Ovary (tissue), 9 donors: Measurements from ENCODE around the gene MTX2. TPM values are rescaled to one million over a fixed set of nuclear protein-coding genes. Genes with fewer than 3 reads are reported as not detected.

ENCODE experiments used
- DNase-seq, 5 donors: peaks; one replicate each; pipeline ENCODE4 v3.0.0-alpha.2; 2019 to 2020
- H3K27ac ChIP-seq, 2 donors: fragments of 200-600 bp; one replicate each; pipeline versions ENCODE4 v1.5.1 to v1.8.0; 2019 to 2022
- H3K27me3 ChIP-seq: fragments of 200-600 bp; one replicate; pipeline ENCODE4 v1.8.0; 2022
- H3K36me3 ChIP-seq: fragments of 200-600 bp; sonication (generic); one replicate; pipeline ENCODE4 v1.5.1; 2019
- H3K4me1 ChIP-seq: one replicate; pipeline ENCODE4 v1.8.1; 2013; ENCODE audit warnings: mild to moderate bottlenecking, moderate library complexity; ENCODE audit not compliant: insufficient read depth
- H3K4me3 ChIP-seq: fragments of 200-600 bp; sonication (generic); one replicate; pipeline ENCODE4 v1.5.1; 2017
- H3K9me3 ChIP-seq, 2 donors: fragments of 200-600 bp in 1 of 2; sonication (generic) in 1 of 2; one replicate each; pipeline versions ENCODE4 v1.5.1 to v1.8.1; 2013 to 2019; ENCODE audit warnings: mild to moderate bottlenecking in 1 of 2, moderate library complexity in 1 of 2
- CTCF ChIP-seq, 3 donors: fragments of 450-650 bp in 2 of 3; fragments of 200-600 bp in 1 of 3; IDR thresholded peaks; one replicate each; pipeline versions ENCODE4 v1.5.1 to v1.8.0; 2016 to 2022; ENCODE audit warnings: antibody characterized with exemption in 3 of 3, mild to moderate bottlenecking in 1 of 3
- EP300 ChIP-seq: sonication (generic); formaldehyde crosslinking; IDR thresholded peaks from one replicate; pipeline ENCODE4 v1.6.1; 2017; ENCODE audit warnings: antibody characterized with exemption
- POLR2A ChIP-seq: fragments of 450-650 bp; IDR thresholded peaks from one replicate; pipeline ENCODE4 v1.6.1; 2017; ENCODE audit warnings: antibody characterized with exemption, mild to moderate bottlenecking, moderate library complexity
- WGBS, 3 donors: extraction: QIAGEN DNeasy Blood & Tissue Kit in 1 of 3; methylation state at CpG; one replicate each; pipeline versions ENCODE4 v1.1.5 to v1.1.7; 2013 to 2017; 5-methylcytosine and 5-hydroxymethylcytosine counted together
- intact Hi-C, 4 donors: fragments of 100-400 bp; cut with DNase I; formaldehyde crosslinking; loops; one replicate each; pipeline versions ENCODE4 v1.11.0 to v1.15.1; 2022 to 2023
- polyA plus RNA-seq, 2 donors: library from polyadenylated mRNA; stranded (reverse); fragments of 200-250 nt in 1 of 2; fragments of 350-450 nt in 1 of 2; fragmentation: Illumina TruSeq in 1 of 2; extraction: RNeasy Lipid Tissue Mini Kit (QIAGEN cat#74804) in 1 of 2; gene quantifications; one replicate each; pipeline ENCODE4 v1.2.3, GENCODE V29; 2013 to 2014
- total RNA-seq, 7 donors: library from RNA; depleted of rRNA in 2 of 7; stranded (reverse); fragments of >200 nt in 2 of 7; fragmentation: NEBNext Ultra II Directional in 3 of 7; extraction: Animal tissue kit (Norgen Biotek cat#: 25700) in 3 of 7; gene quantifications; one replicate each; pipeline versions ENCODE4 v1.1.0 to v1.2.4, GENCODE V29; 2016 to 2023
- donor health status: DM: no; HTN: no; CAD: no; lungs with moderate emphysema.
- donor health status: DM: no; HTN: no; CAD: no.
- donor health status: Bipolar disorder and iron deficiency.
- donor health status: DM: yes; HTN: yes; CAD: no.
- donor health status: DM: no; HTN: no; CAD: no.
- donor health status: DM: yes; HTN: yes; CAD: no.

The MTX2 gene
- total and polyA plus RNA-seq, 9 donors = 15.2 to 36.8 (median 19.8) TPM

GRCh38 chr2:176383100-176383499 lies 113.9 kb downstream of the MTX2 start:
- Histone ChIP-seq H3K36me3 (no peaks in the 10 kb centered on the region), H3K27me3 (no peaks in the 10 kb centered on the region), H3K27ac (no peak overlapping the region), H3K4me3 (no peak overlapping the region), H3K9me3 (no peaks in the 10 kb centered on the region), H3K4me1 (no peaks in the 10 kb centered on the region)
- no peak for DNase-seq
- intact Hi-C loops = no loop called here
- no peak for TF ChIP-seq EP300
- no peak for TF ChIP-seq CTCF (IDR thresholded peaks at IDR 0.05)

DNA sequence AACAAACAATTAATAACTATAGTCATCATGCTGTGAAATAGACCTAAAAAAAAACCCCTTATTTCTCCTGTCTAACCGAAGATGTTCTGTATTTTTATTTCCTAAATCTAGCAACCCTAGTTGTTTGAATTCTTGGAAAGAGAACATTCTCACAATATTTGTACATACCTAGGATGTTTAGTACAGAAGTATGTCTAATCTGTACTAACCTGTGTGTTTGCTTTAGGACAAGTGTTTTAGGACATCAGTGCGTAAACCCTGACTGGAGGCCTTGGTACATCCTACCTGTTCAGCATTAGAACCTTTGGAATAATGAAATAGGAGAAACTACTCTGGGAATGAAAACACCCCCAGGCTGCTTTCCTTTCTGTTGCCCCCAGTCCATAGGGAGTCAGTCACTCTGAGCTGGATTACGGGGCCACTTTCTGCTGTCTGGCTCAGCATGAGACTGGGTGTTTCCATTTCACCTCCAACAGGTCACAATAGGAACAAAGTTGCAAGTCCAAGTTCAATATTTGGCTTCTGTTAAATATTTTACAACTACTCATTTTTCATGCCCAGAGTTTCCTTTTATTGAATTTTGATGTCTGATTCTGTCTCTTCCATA lies 114.7 kb downstream of the MTX2 start:
- Histone ChIP-seq H3K4me1 (no peaks in the 10 kb centered on the region), H3K4me3 (no peak overlapping the region), H3K36me3 (no peaks in the 10 kb centered on the region), H3K9me3 (no peaks in the 10 kb centered on the region), H3K27me3 (no peaks in the 10 kb centered on the region), H3K27ac (no peak overlapping the region)
- TF ChIP-seq POLR2A = no peak
- TF ChIP-seq CTCF (IDR thresholded peaks at IDR 0.05) = no peak
- no peak for TF ChIP-seq EP300
- no peak for DNase-seq
- intact Hi-C loops = no loop called here
- WGBS, 3 donors = 67 to 73% (median 68%) methylated on average over 3 of the region's 3 CpGs

GRCh38 chr2:176385219-176385759 lies 116.0 kb downstream of the MTX2 start:
- peaks cover 2% of the 10 kb centered on the region for H3K4me1 ChIP-seq
- H3K27me3 ChIP-seq = no peaks in the 10 kb centered on the region
- no peaks in the 10 kb centered on the region for H3K36me3 ChIP-seq
- H3K4me3 ChIP-seq = no peak overlapping the region
- no peak overlapping the region for H3K27ac ChIP-seq
- intact Hi-C loops = no loop called here
- DNase-seq = no peak
- TF ChIP-seq CTCF (IDR thresholded peaks at IDR 0.05) = no peak
- TF ChIP-seq POLR2A = no peak
- TF ChIP-seq EP300 = no peak
- H3K9me3 ChIP-seq = no peaks in the 10 kb centered on the region
- 79 to 91% (median 87%) methylated on average over 2 of the region's 2 CpGs for WGBS, 3 donors

- peaks cover 2% of the 10 kb centered on the region for H3K4me1 ChIP-seq
- intact Hi-C loops = no loop called here
- no peak overlapping the region for H3K27ac ChIP-seq
- H3K9me3 ChIP-seq = no peaks in the 10 kb centered on the region
- no peak overlapping the region for H3K4me3 ChIP-seq
- H3K36me3 ChIP-seq = no peaks in the 10 kb centered on the region
- no peak for DNase-seq
- no peaks in the 10 kb centered on the region for H3K27me3 ChIP-seq
- TF ChIP-seq POLR2A = no peak
- WGBS, 3 donors = 57 to 60% (median 58%) methylated on average over 2 of the region's 2 CpGs
These were observed 116.6 kb downstream of the MTX2 start for GRCh38 chr2:176385838-176386237.

Other genes starting within 250 kb of the MTX2 start
- gene EVX2, start 185.5 kb upstream of the MTX2 start, total RNA-seq = not detected
- not detected for gene EVX2, start 185.5 kb upstream of the MTX2 start, polyA plus RNA-seq
- gene HOXD13, start 176.7 kb upstream of the MTX2 start, total RNA-seq = not detected
- gene HOXD13, start 176.7 kb upstream of the MTX2 start, polyA plus RNA-seq = not detected
- gene HOXD12, start 169.6 kb upstream of the MTX2 start, total RNA-seq = not detected
- gene HOXD12, start 169.6 kb upstream of the MTX2 start, polyA plus RNA-seq = not detected
- 1 to 10 TPM in 2 of 7 donors, under 1 TPM in 1, not detected in 4; 0.61 to 1.3 (median 1.1) TPM for gene HOXD11, start 162.2 kb upstream of the MTX2 start, total RNA-seq
- under 1 TPM; 0.07 to 0.48 TPM for gene HOXD11, start 162.2 kb upstream of the MTX2 start, polyA plus RNA-seq
- 1 to 10 TPM in 4 of 7 donors, under 1 TPM in 3; 0.38 to 3.2 (median 1.0) TPM for gene HOXD10, start 152.7 kb upstream of the MTX2 start, total RNA-seq
- 1 to 10 TPM; 1.1 to 8.1 TPM for gene HOXD10, start 152.7 kb upstream of the MTX2 start, polyA plus RNA-seq
- gene HOXD9, start 146.7 kb upstream of the MTX2 start, total RNA-seq = 10 to 100 TPM in 6 of 7 donors, 1 to 10 TPM in 1; 9.7 to 20.6 (median 12.8) TPM
- 10 to 100 TPM; 11.7 to 13.0 TPM for gene HOXD9, start 146.7 kb upstream of the MTX2 start, polyA plus RNA-seq
- gene HOXD8, start 139.7 kb upstream of the MTX2 start, total RNA-seq = 10 to 100 TPM; 29.2 to 46.8 (median 33.1) TPM
- 10 to 100 TPM; 36.9 to 50.6 TPM for gene HOXD8, start 139.7 kb upstream of the MTX2 start, polyA plus RNA-seq
- gene HOXD4, start 117.9 kb upstream of the MTX2 start, total RNA-seq = 10 to 100 TPM in 6 of 7 donors, 1 to 10 TPM in 1; 6.2 to 16.5 (median 12.7) TPM
- 10 to 100 TPM in 1 of 2 donors, 1 to 10 TPM in 1; 8.3 to 11.0 TPM for gene HOXD4, start 117.9 kb upstream of the MTX2 start, polyA plus RNA-seq
- gene HOXD3, start 112.1 kb upstream of the MTX2 start, total RNA-seq = 10 to 100 TPM; 12.5 to 18.7 (median 16.5) TPM
- gene HOXD3, start 112.1 kb upstream of the MTX2 start, polyA plus RNA-seq = 10 to 100 TPM in 1 of 2 donors, 1 to 10 TPM in 1; 6.7 to 10.1 TPM
- gene HOXD1, start 80.8 kb upstream of the MTX2 start, total RNA-seq = 1 to 10 TPM in 1 of 7 donors, under 1 TPM in 6; 0.23 to 5.3 (median 0.52) TPM
- gene HOXD1, start 80.8 kb upstream of the MTX2 start, polyA plus RNA-seq = under 1 TPM; 0.58 to 0.76 TPM